Vagina (tissue), 2 donors: ENCODE data around the gene TJP1.

Experiments
- CTCF ChIP-seq, 3 experiments: fragments of 450-650 bp in 2 of 3; fragments of 200-600 bp in 1 of 3; sonication (generic) in 1 of 3; IDR thresholded peaks; one replicate each; pipeline ENCODE4 v1.5.1; 2017 to 2019; ENCODE audit warnings: antibody characterized with exemption in 3 of 3, mild to moderate bottlenecking in 2 of 3, moderate library complexity in 2 of 3
- POLR2A ChIP-seq, 2 donors: fragments of 450-650 bp; IDR thresholded peaks; one replicate each; pipeline ENCODE4 v1.6.1; 2017; ENCODE audit warnings: antibody characterized with exemption in 2 of 2, mild to moderate bottlenecking in 2 of 2, moderate library complexity in 2 of 2

DNA sequence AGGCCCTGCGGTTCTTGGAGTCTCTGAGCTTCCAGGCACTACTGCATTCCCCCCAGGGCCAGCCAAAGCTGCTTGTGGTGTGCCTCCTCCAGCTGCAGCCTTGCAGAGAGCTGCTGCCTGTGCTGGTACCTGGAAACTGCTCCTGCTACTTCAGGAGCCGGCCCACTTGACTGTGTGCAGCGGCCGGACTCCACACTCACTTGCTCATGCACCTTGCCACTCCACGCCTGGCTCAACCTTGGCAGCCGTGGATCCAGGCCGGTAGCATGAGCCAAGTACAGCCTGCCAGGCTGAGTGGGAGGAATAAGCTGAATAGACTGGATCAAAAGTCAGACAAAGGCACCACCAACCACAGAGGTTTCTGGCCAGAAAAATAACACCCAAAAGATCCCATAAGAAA, 169.7 kb downstream of the TJP1 start:
- TF ChIP-seq CTCF (IDR thresholded peaks at IDR 0.05), result no peak
- no peak for TF ChIP-seq POLR2A (IDR thresholded peaks at IDR 0.05)
